SH-SY5Y (cell line): ENCODE measurements around the gene FAM174A.

ENCODE experiments used
- GATA2 ChIP-seq: IDR thresholded peaks from 2 replicates; pipeline ENCODE4 v1.6.1; 2011; ENCODE audit warnings: mild to moderate bottlenecking, low read depth, low read length
- GATA3 ChIP-seq: IDR thresholded peaks from 2 replicates; pipeline ENCODE4 v1.6.1; 2011; ENCODE audit warnings: low read depth, mild to moderate bottlenecking, low read length, moderate library complexity

FAM174A gene

GRCh38 chr5:100560860-100561259 lies 25.7 kb downstream of the FAM174A start:
- TF ChIP-seq GATA2 (no peak), GATA3 (no peak)

GRCh38 chr5:100562821-100563220 lies 27.6 kb downstream of the FAM174A start:
- TF ChIP-seq GATA2: no peak
- no peak for TF ChIP-seq GATA3

GRCh38 chr5:100566382-100567141 lies 31.4 kb downstream of the FAM174A start:
- TF ChIP-seq GATA2 (no peak), GATA3 (no peak)

- TF ChIP-seq GATA2 (no peak), GATA3 (no peak)
These were observed 39.5 kb downstream of the FAM174A start for GRCh38 chr5:100574716-100575115.

GRCh38 chr5:100575815-100576214 lies 40.6 kb downstream of the FAM174A start:
- TF ChIP-seq GATA2: no peak
- TF ChIP-seq GATA3: no peak

- TF ChIP-seq GATA2 (no peak), GATA3 (no peak)
These were observed 41.1 kb downstream of the FAM174A start for GRCh38 chr5:100576217-100576751.

- TF ChIP-seq GATA2: no peak
- TF ChIP-seq GATA3: no peak
These were observed 42.3 kb downstream of the FAM174A start for GRCh38 chr5:100577506-100577905.

- TF ChIP-seq GATA2: no peak
- no peak for TF ChIP-seq GATA3
These were observed 48.9 kb downstream of the FAM174A start for GRCh38 chr5:100584069-100584468.

GRCh38 chr5:100584889-100585288 lies 49.7 kb downstream of the FAM174A start:
- no peak for TF ChIP-seq GATA3
- no peak for TF ChIP-seq GATA2

GRCh38 chr5:100590867-100591266 lies 55.7 kb downstream of the FAM174A start:
- TF ChIP-seq GATA2: no peak
- no peak for TF ChIP-seq GATA3

- TF ChIP-seq GATA2: no peak
- no peak for TF ChIP-seq GATA3
These were observed 60.1 kb downstream of the FAM174A start for GRCh38 chr5:100595152-100595811.

- TF ChIP-seq GATA2: no peak
- TF ChIP-seq GATA3: no peak
These were observed 60.6 kb downstream of the FAM174A start for GRCh38 chr5:100595812-100596173.

GRCh38 chr5:100598446-100598845 lies 63.3 kb downstream of the FAM174A start:
- TF ChIP-seq GATA3 (no peak), GATA2 (no peak)

GRCh38 chr5:100600298-100600994 lies 65.3 kb downstream of the FAM174A start:
- TF ChIP-seq GATA3 (no peak), GATA2 (no peak)

GRCh38 chr5:100603141-100603540 lies 68.0 kb downstream of the FAM174A start:
- TF ChIP-seq GATA2: no peak
- TF ChIP-seq GATA3: no peak
